ENCODE measurements around the gene COL5A1. TPM values are rescaled to one million over a fixed set of nuclear protein-coding genes. Genes with fewer than 3 reads are reported as not detected.

COL5A1 gene
- total RNA-seq, 1 experiment from 2014 or later = 9.5 TPM

- Histone ChIP-seq H3T11ph (ENCODE audit: low read length) (no peak overlapping the region), H3K79me2 (ENCODE audit: insufficient read depth, low read length) (no peaks in the 10 kb centered on the region), H3K9me3 (ENCODE audit: control insufficient read depth, low read depth, low read length) (no peaks in the 10 kb centered on the region), H3K56ac (ENCODE audit: insufficient read length, low read depth, low read length) (no peak overlapping the region), H3K4me2 (ENCODE audit: insufficient read depth, insufficient read length, low read length) (no peak overlapping the region), H3K14ac (ENCODE audit: insufficient read depth, low read length) (no peak overlapping the region), H4K5ac (ENCODE audit: insufficient read length, low read depth, low read length) (no peak overlapping the region), H3K9ac (ENCODE audit: extremely low read depth, insufficient read length, low read length) (no peak overlapping the region), H3K27ac (ENCODE audit: insufficient read length, low read depth, low read length) (no peak overlapping the region), H3K23me2 (ENCODE audit: insufficient read length, low read depth, low read length, poor library complexity, severe bottlenecking) (no peaks in the 10 kb centered on the region), H2AK5ac (ENCODE audit: insufficient read length, low read length) (no peak overlapping the region), H2BK12ac (ENCODE audit: insufficient read length, low read depth, low read length) (no peak overlapping the region), H3K4ac (ENCODE audit: low read depth, low read length) (no peak overlapping the region), H2BK120ac (ENCODE audit: low read depth, low read length, poor library complexity, severe bottlenecking) (no peak overlapping the region), H2AFZ (ENCODE audit: low read length) (no peak overlapping the region), H3K4me1 (ENCODE audit: insufficient read depth, low read length) (no peaks in the 10 kb centered on the region), H2BK15ac (ENCODE audit: low read depth, low read length) (no peak overlapping the region), H2BK20ac (ENCODE audit: low read depth, low read length, poor library complexity, severe bottlenecking) (no peak overlapping the region), H4K91ac (ENCODE audit: insufficient read length, low read depth, low read length) (no peak overlapping the region), H3K23ac (ENCODE audit: insufficient read length, low read depth, low read length) (no peak overlapping the region), H3K27me3 (ENCODE audit: insufficient read depth, low read length) (no peaks in the 10 kb centered on the region), H4K20me1 (ENCODE audit: control insufficient read depth, insufficient read depth, insufficient read length) (no peaks in the 10 kb centered on the region), H4K8ac (replicated peaks; ENCODE audit: insufficient read length, low read depth, low read length) (no peak overlapping the region), H2BK5ac (ENCODE audit: insufficient read length, low read length) (no peak overlapping the region), H3K18ac (ENCODE audit: insufficient read length, low read depth, low read length) (no peak overlapping the region), H3K79me1 (ENCODE audit: insufficient read depth, low read depth, low read length, poor library complexity, severe bottlenecking) (no peaks in the 10 kb centered on the region)
- H3K27ac Mint-ChIP-seq = peak overlapping the region in 1 of 3 experiments; percentile 74; a peak in 2 of 7 replicates
- H3K36me3 Mint-ChIP-seq (ENCODE audit: insufficient read depth in 1 of 3, low read depth in 3 of 3) = no peaks in the 10 kb centered on the region
- DNase-seq = peak; percentile 17
- H3K9me3 Mint-ChIP-seq = no peaks in the 10 kb centered on the region; a peak in 2 of 5 replicates
- TF ChIP-seq, protein P1, sequence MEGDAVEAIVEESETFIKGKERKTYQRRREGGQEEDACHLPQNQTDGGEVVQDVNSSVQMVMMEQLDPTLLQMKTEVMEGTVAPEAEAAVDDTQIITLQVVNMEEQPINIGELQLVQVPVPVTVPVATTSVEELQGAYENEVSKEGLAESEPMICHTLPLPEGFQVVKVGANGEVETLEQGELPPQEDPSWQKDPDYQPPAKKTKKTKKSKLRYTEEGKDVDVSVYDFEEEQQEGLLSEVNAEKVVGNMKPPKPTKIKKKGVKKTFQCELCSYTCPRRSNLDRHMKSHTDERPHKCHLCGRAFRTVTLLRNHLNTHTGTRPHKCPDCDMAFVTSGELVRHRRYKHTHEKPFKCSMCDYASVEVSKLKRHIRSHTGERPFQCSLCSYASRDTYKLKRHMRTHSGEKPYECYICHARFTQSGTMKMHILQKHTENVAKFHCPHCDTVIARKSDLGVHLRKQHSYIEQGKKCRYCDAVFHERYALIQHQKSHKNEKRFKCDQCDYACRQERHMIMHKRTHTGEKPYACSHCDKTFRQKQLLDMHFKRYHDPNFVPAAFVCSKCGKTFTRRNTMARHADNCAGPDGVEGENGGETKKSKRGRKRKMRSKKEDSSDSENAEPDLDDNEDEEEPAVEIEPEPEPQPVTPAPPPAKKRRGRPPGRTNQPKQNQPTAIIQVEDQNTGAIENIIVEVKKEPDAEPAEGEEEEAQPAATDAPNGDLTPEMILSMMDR (conservative IDR thresholded peaks at IDR 0.05) = no peak
- H3K4me1 Mint-ChIP-seq = peaks cover 17 to 42% of the 10 kb centered on the region in 2 experiments
- H3K4me3 Mint-ChIP-seq = peak overlapping the region in 1 of 2 experiments; percentile 50; a peak in 1 of 5 replicates
- H3K27me3 Mint-ChIP-seq (ENCODE audit: low read depth) = peaks cover 4% of the 10 kb centered on the region
- WGBS (ENCODE audit: extremely low coverage, insufficient read length, low lambda C conversion rate) = no CpG with 5 or more reads among the region's 7 CpGs
These were observed 15.6 kb upstream of the COL5A1 start for GRCh38 chr9:134626069-134626423.
